ENCODE data around the gene TMEM101.

DNA sequence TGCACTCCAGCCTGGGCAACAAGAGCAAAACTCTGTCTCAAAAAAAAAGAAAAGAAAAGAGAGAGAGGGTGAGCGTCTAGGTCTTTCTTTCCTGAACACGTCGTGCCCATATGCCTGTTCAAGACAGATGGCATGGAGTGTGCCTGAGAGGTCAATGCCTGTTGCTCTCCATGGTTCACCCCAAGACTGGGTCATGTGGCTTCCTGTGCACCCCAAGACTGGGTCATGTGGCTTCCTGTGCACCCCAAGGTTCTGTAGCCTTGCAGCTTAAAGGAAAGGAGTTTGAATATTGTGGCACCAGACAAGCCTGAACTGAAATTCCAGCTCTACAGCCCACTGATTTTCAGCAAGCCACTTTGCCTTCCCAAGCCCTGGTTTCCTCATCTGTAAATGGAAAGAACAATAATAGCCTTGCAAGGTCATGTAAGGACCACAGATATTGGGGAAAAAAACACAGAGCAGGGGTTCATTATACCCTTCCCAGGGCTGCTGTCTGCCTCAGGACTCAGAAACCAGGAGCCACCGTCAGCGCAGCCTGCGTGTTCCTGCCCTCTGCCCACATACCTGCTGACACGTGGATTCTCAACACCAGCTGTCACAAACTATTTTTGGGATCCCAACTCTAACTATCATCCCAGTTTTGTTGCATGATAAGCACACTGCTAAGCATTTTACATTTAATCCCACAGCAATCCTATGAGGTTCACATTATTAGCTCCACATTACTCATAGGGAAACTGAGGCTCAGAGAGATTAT lies 28.4 kb downstream of the TMEM101 start:
- TF ChIP-seq, protein P1, sequence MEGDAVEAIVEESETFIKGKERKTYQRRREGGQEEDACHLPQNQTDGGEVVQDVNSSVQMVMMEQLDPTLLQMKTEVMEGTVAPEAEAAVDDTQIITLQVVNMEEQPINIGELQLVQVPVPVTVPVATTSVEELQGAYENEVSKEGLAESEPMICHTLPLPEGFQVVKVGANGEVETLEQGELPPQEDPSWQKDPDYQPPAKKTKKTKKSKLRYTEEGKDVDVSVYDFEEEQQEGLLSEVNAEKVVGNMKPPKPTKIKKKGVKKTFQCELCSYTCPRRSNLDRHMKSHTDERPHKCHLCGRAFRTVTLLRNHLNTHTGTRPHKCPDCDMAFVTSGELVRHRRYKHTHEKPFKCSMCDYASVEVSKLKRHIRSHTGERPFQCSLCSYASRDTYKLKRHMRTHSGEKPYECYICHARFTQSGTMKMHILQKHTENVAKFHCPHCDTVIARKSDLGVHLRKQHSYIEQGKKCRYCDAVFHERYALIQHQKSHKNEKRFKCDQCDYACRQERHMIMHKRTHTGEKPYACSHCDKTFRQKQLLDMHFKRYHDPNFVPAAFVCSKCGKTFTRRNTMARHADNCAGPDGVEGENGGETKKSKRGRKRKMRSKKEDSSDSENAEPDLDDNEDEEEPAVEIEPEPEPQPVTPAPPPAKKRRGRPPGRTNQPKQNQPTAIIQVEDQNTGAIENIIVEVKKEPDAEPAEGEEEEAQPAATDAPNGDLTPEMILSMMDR (conservative IDR thresholded peaks at IDR 0.05 in 1 of 2, IDR thresholded peaks at IDR 0.05 in 1 of 2; ENCODE audit: low read depth in 1 of 2, low read length in 2 of 2): no peak
- TF ChIP-seq EZH2 (IDR thresholded peaks at IDR 0.05; ENCODE audit: low read length, missing control alignments): no peak

Measured in fibroblast of lung (primary cell).